K562 (cell line): ENCODE results near the gene HEPHL1. TPM values are rescaled to one million over a fixed set of nuclear protein-coding genes. Genes with fewer than 3 reads are reported as not detected.

ENCODE experiments used
- ATAC-seq: fragments of 200-7000 bp; cut with Tn5 transposase; 3 replicates; pipeline ENCODE4 v1.9.1; 2020; ENCODE audit warnings: moderate library complexity
- BruUV-seq: library from RNA; stranded (reverse); fragments of 400-500 nt; replicated peaks from 2 replicates; lab custom pipeline; 2021; lab: Mats Ljungman, UMichigan
- CTCF ChIA-PET: fragments of 300-600 bp; formaldehyde crosslinking; extraction: SDS; loops from one replicate; lab custom pipeline; 2021; ENCODE audit warnings: low intra/inter-chr PET ratio; lab: Yijun Ruan, JAX
- POLR2A ChIA-PET: fragments of 300-600, 350-650 bp; sonication (Branson Sonifier 250); formaldehyde crosslinking; extraction: SDS; loops from one replicate; lab custom pipeline; 2021; ENCODE audit warnings: antibody characterized with exemption, inconsistent platforms; lab: Yijun Ruan, JAX
- DNase-seq, 4 experiments: peaks; one replicate each; pipeline versions ENCODE4 v3.0.0 to v3.0.0-alpha.2; 2011 to 2018; ENCODE audit warnings: low spot score in 3 of 4, mixed read lengths in 3 of 4; ENCODE audit errors: extremely low read depth in 1 of 4
- FAIRE-seq: peaks from 2 replicates; lab custom pipeline; 2011; peaks lifted over from hg19 to GRCh38; lab: Jason Lieb, UNC
- H2AFZ ChIP-seq: 2 replicates; pipeline ENCODE4 v1.6.0; 2011; ENCODE audit warnings: low read depth, low read length, control low read depth, inconsistent platforms
- H3K27ac ChIP-seq: fragments of 200-600 bp; 3 replicates; pipeline ENCODE4 v1.8.0; 2011; ENCODE audit warnings: low read depth, mild to moderate bottlenecking, control low read depth, inconsistent platforms, low read length, moderate library complexity, mixed read lengths; ENCODE audit errors: extremely low read depth
- H3K27me3 ChIP-seq, 2 experiments: fragments of 300-600 bp in 1 of 2; 2 replicates in 1 of 2; 3 replicates in 1 of 2; pipeline versions ENCODE4 v1.6.0 to v1.8.0; 2011; ENCODE audit warnings: inconsistent platforms in 2 of 2, low read length in 2 of 2, mild to moderate bottlenecking in 1 of 2, mixed read lengths in 1 of 2, moderate library complexity in 1 of 2; ENCODE audit not compliant: control insufficient read depth in 2 of 2, insufficient read depth in 2 of 2
- H3K36me3 ChIP-seq: fragments of 300-600 bp; 3 replicates; pipeline ENCODE4 v1.8.0; 2011; ENCODE audit warnings: mild to moderate bottlenecking, low read length, inconsistent platforms; ENCODE audit not compliant: control insufficient read depth, insufficient read depth
- H3K4me1 ChIP-seq, 2 experiments: fragments of 200-600 bp in 1 of 2; replicated peaks in 1 of 2; 2 replicates in 1 of 2; 3 replicates in 1 of 2; pipeline versions ENCODE4 v1.5.1 to v1.8.0; 2011; ENCODE audit warnings: inconsistent platforms in 2 of 2, low read length in 2 of 2, mild to moderate bottlenecking in 1 of 2, mixed read lengths in 1 of 2, moderate library complexity in 1 of 2; ENCODE audit not compliant: control insufficient read depth in 2 of 2, insufficient read depth in 2 of 2
- H3K4me2 ChIP-seq: 2 replicates; pipeline ENCODE4 v1.6.1; 2011; ENCODE audit warnings: low read length, control low read depth, inconsistent platforms, mixed read lengths; ENCODE audit not compliant: insufficient read depth
- H3K4me3 ChIP-seq: fragments of 200-600 bp; sonication (generic), shearing (Covaris generic); 2 replicates; pipeline ENCODE4 v1.5.1; 2016; ENCODE audit warnings: control low read depth, inconsistent platforms
- H3K79me2 ChIP-seq: fragments of 200-600 bp; 3 replicates; pipeline ENCODE4 v1.8.0; 2011; ENCODE audit warnings: low read length, inconsistent platforms; ENCODE audit not compliant: control insufficient read depth, insufficient read depth
- H3K9ac ChIP-seq, 2 experiments: 2 replicates each; pipeline versions ENCODE4 v1.6.0 to v1.6.1; 2011; ENCODE audit warnings: low read depth in 2 of 2, low read length in 2 of 2, control low read depth in 1 of 2, inconsistent platforms in 1 of 2, mild to moderate bottlenecking in 1 of 2, mixed read lengths in 1 of 2; ENCODE audit not compliant: insufficient read depth in 1 of 2
- H3K9me1 ChIP-seq: one replicate; pipeline ENCODE4 v1.6.0; 2011; ENCODE audit warnings: inconsistent platforms, mild to moderate bottlenecking, low read length, moderate library complexity; ENCODE audit not compliant: control insufficient read depth, insufficient read depth
- H3K9me3 ChIP-seq: replicated peaks from 2 replicates; pipeline ENCODE4 v1.5.1; 2011; ENCODE audit warnings: low read depth, low read length, inconsistent platforms; ENCODE audit not compliant: control insufficient read depth, insufficient read depth
- H4K20me1 ChIP-seq: replicated peaks from 2 replicates; pipeline ENCODE4 v1.6.1; 2011; ENCODE audit warnings: low read length, inconsistent platforms, mixed read lengths; ENCODE audit not compliant: control insufficient read depth, insufficient read depth
- ETS2 ChIP-seq: IDR thresholded peaks from 2 replicates; pipeline ENCODE4 v1.6.1; 2016; ENCODE audit warnings: borderline replicate concordance, missing genetic modification characterization, mild to moderate bottlenecking, moderate library complexity, missing compliant biosample characterization; ENCODE audit not compliant: poor library complexity, severe bottlenecking
- ETV5 ChIP-seq: sonication (generic); formaldehyde crosslinking; IDR thresholded peaks from 2 replicates; pipeline ENCODE4 v1.4.0; 2020; ENCODE audit warnings: low read depth, mild to moderate bottlenecking, missing genetic modification reagents
- MEIS2 ChIP-seq: fragments of 450-650 bp; IDR thresholded peaks from 2 replicates; pipeline ENCODE4 v1.6.1; 2014; ENCODE audit warnings: mild to moderate bottlenecking; ENCODE audit not compliant: partially characterized antibody
- MITF ChIP-seq: IDR thresholded peaks from 2 replicates; pipeline ENCODE4 v1.6.1; 2014; ENCODE audit warnings: antibody characterized with exemption
- NFE2L1 ChIP-seq: fragments of 450-650 bp; IDR thresholded peaks from 2 replicates; pipeline ENCODE4 v1.6.1; 2016; ENCODE audit warnings: missing genetic modification characterization, low read depth, mild to moderate bottlenecking, missing compliant biosample characterization, moderate library complexity, borderline replicate concordance
- SPI1 ChIP-seq: IDR thresholded peaks from 2 replicates; pipeline ENCODE4 v1.6.1; 2011; ENCODE audit warnings: low read depth, low read length, control low read depth, borderline replicate concordance
- in situ Hi-C: fragments of 300-500 bp; cut with MboI; formaldehyde crosslinking; loops from 4 replicates; pipeline ENCODE4 v1.15.0; 2018; ENCODE audit warnings: inconsistent platforms, mixed read lengths
- intact Hi-C: fragments of 100-400 bp; cut with micrococcal nuclease; formaldehyde crosslinking; loops from 2 replicates; pipeline ENCODE4 v1.14.2; 2022
- polyA plus RNA-seq, 8 experiments: library from polyadenylated mRNA; depleted of rRNA in 4 of 8; stranded (reverse) in 5 of 8; unstranded in 3 of 8; fragments of >200 nt; fragmentation: Nextera tagmentation in 2 of 8; fragmentation: Illumina TruSeq in 1 of 8; extraction: Ambion mirVana in 2 of 8; extraction: Trizol in 1 of 8; gene quantifications; 2 replicates each; pipeline versions ENCODE4 v1.2.1 to v1.2.3, GENCODE V29; 2011 to 2014; ENCODE audit warnings: inconsistent platforms in 1 of 8, missing spikeins in 1 of 8
- total RNA-seq, 7 experiments: library from RNA; depleted of rRNA in 6 of 7; stranded (reverse); fragments of >200 nt in 6 of 7; fragmentation: Illumina TruSeq in 2 of 7; extraction: Trizol in 2 of 7; gene quantifications; 2 replicates each; pipeline versions ENCODE4 v1.2.1 to v1.2.3, GENCODE V29; 2011 to 2021; ENCODE audit warnings: low replicate concordance in 1 of 7
- TF ChIP-seq, protein P1 (sequence below), 2 experiments: IDR thresholded peaks in 1 of 2; conservative IDR thresholded peaks in 1 of 2; 2 replicates each; pipeline ENCODE4 v1.6.1; 2016; ENCODE audit warnings: low read depth in 2 of 2, mild to moderate bottlenecking in 1 of 2, missing compliant biosample characterization in 1 of 2, missing genetic modification characterization in 1 of 2, moderate library complexity in 1 of 2
- TF ChIP-seq, protein P2 (sequence below): fragments of 450-650 bp; IDR thresholded peaks from 2 replicates; pipeline ENCODE4 v1.6.1; 2016

The HEPHL1 gene
- total and polyA plus RNA-seq, 9 of the 15 experiments (the other 6 are each of a cell fraction or from before 2014, with no cell fraction given): 0.01 TPM; not detected in 8

GRCh38 chr11:94127638-94128037, 106.5 kb downstream of the HEPHL1 start:
- in situ Hi-C loops (no loop called here), intact Hi-C loops (no loop called here)
- POLR2A ChIA-PET: interaction anchor here (1.0 kb wide), 1 partner anchor 12 kb away, joined by 4 read pairs; no protein-coding TSS in a partner anchor
- Histone ChIP-seq H4K20me1 (peaks cover 16% of the 10 kb centered on the region), H3K4me3 (no peak overlapping the region), H3K4me2 (peak overlapping the region; percentile 97), H3K27me3 (no peaks in the 10 kb centered on the region), H3K27ac (no peak overlapping the region), H3K9me1 (no peaks in the 10 kb centered on the region), H3K9ac (peak overlapping the region in 1 of 2 experiments; percentile 76; a peak in 1 of 4 replicates), H3K4me1 (peaks cover 26 to 40% of the 10 kb centered on the region in 2 experiments), H3K9me3 (peaks cover 4% of the 10 kb centered on the region; the same call in 1 of the 2 replicates), H3K79me2 (peaks cover 37% of the 10 kb centered on the region), H2AFZ (no peak overlapping the region), H3K36me3 (no peaks in the 10 kb centered on the region; the same call in 2 of the 3 replicates)
- FAIRE-seq (no peak), DNase-seq (no peak), ATAC-seq (no peak)
- TF ChIP-seq MITF (no peak), MEIS2 (peak; percentile 82), ETV5 (CRISPR knock-in tag) (no peak), SPI1 (peak; percentile 62; the same call in 1 of the 2 replicates), NFE2L1 (tag) (no peak), ETS2 (tag) (no peak)
- TF ChIP-seq, protein P1, sequence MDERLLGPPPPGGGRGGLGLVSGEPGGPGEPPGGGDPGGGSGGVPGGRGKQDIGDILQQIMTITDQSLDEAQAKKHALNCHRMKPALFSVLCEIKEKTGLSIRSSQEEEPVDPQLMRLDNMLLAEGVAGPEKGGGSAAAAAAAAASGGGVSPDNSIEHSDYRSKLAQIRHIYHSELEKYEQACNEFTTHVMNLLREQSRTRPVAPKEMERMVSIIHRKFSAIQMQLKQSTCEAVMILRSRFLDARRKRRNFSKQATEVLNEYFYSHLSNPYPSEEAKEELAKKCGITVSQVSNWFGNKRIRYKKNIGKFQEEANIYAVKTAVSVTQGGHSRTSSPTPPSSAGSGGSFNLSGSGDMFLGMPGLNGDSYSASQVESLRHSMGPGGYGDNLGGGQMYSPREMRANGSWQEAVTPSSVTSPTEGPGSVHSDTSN (CRISPR knock-in tag; IDR thresholded peaks at IDR 0.05; ENCODE audit: low read depth): no peak
- TF ChIP-seq, protein P1 (tag; conservative IDR thresholded peaks at IDR 0.05; ENCODE audit: low read depth): peak; percentile 31
- TF ChIP-seq, protein P2, sequence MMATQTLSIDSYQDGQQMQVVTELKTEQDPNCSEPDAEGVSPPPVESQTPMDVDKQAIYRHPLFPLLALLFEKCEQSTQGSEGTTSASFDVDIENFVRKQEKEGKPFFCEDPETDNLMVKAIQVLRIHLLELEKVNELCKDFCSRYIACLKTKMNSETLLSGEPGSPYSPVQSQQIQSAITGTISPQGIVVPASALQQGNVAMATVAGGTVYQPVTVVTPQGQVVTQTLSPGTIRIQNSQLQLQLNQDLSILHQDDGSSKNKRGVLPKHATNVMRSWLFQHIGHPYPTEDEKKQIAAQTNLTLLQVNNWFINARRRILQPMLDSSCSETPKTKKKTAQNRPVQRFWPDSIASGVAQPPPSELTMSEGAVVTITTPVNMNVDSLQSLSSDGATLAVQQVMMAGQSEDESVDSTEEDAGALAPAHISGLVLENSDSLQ: peak; percentile 55; the same call in 1 of the 2 replicates
- no TSS peak for BruUV-seq
- CTCF ChIA-PET: no interaction called here
